A549 (cell line): ENCODE results near the gene TMEM139. TPM values are rescaled to one million over a fixed set of nuclear protein-coding genes. Genes with fewer than 3 reads are reported as not detected.
A peak's percentile ranks its signal among the peaks of the same experiment; 100 is the strongest.

ENCODE experiments used
- ATOH8 ChIP-seq: fragments of 250-450 bp; sonication (Bioruptor Pico); IDR thresholded peaks from 2 replicates; pipeline ENCODE4 v1.5.0; 2020; ENCODE audit warnings: low read depth, mild to moderate bottlenecking, moderate library complexity
- CBX8 ChIP-seq: fragments of 200-600 bp; sonication (generic); IDR thresholded peaks from 2 replicates; pipeline ENCODE4 v1.6.1; 2016
- E2F6 ChIP-seq: IDR thresholded peaks from 2 replicates; pipeline ENCODE4 v1.6.1; 2012; ENCODE audit warnings: low read depth, borderline replicate concordance
- ELK1 ChIP-seq: fragments of 150-350 bp; IDR thresholded peaks from 2 replicates; pipeline ENCODE4 v1.6.1; 2014; ENCODE audit warnings: low read depth, mild to moderate bottlenecking, low read length
- FOSB ChIP-seq: fragments of 250-450 bp; sonication (Bioruptor Pico); IDR thresholded peaks from 2 replicates; pipeline ENCODE4 v1.5.0; 2020; ENCODE audit warnings: mild to moderate bottlenecking, moderate library complexity
- HDAC2 ChIP-seq: fragments of 200-600 bp; sonication (generic); IDR thresholded peaks from 2 replicates; pipeline ENCODE4 v1.6.1; 2016
- HMGXB4 ChIP-seq: fragments of 250-450 bp; sonication (Bioruptor Pico); IDR thresholded peaks from 2 replicates; pipeline ENCODE4 v1.5.0; 2021; ENCODE audit warnings: mild to moderate bottlenecking, moderate library complexity, borderline replicate concordance
- HOXA7 ChIP-seq: fragments of 250-450 bp; sonication (Bioruptor Pico); IDR thresholded peaks from 2 replicates; pipeline ENCODE4 v1.5.0; 2020; ENCODE audit warnings: mild to moderate bottlenecking, moderate library complexity
- KDM5A ChIP-seq: fragments of 200-600 bp; sonication (generic); IDR thresholded peaks from 2 replicates; pipeline ENCODE4 v1.6.1; 2016; ENCODE audit warnings: antibody characterized with exemption, mild to moderate bottlenecking
- MAFK ChIP-seq: fragments of 450-650 bp; IDR thresholded peaks from 2 replicates; pipeline ENCODE4 v1.6.1; 2014; ENCODE audit not compliant: partially characterized antibody
- MAX ChIP-seq: IDR thresholded peaks from 2 replicates; pipeline ENCODE4 v1.6.1; 2012
- MAZ ChIP-seq: fragments of 150-350 bp; IDR thresholded peaks from 2 replicates; pipeline ENCODE4 v1.6.1; 2014; ENCODE audit warnings: antibody characterized with exemption, low read depth, low read length, borderline replicate concordance
- NFE2L2 ChIP-seq: fragments of 150-350 bp; conservative IDR thresholded peaks from 2 replicates; pipeline ENCODE4 v1.6.1; 2014; ENCODE audit warnings: low read length
- NR3C1 ChIP-seq: fragments of >200 bp; sonication (Bioruptor Twin); formaldehyde crosslinking; IDR thresholded peaks from 3 replicates; pipeline ENCODE4 v1.6.1; 2017
- PBX3 ChIP-seq: IDR thresholded peaks from 2 replicates; pipeline ENCODE4 v1.6.1; 2012
- PHF8 ChIP-seq: fragments of 200-600 bp; sonication (generic); IDR thresholded peaks from 2 replicates; pipeline ENCODE4 v1.6.1; 2016; ENCODE audit warnings: low read depth, mild to moderate bottlenecking, antibody characterized with exemption, moderate library complexity, borderline replicate concordance
- POLR2AphosphoS2 ChIP-seq: conservative IDR thresholded peaks from 2 replicates; pipeline ENCODE4 v1.6.1; 2012; ENCODE audit warnings: low read length, improper control_type of control experiment, inconsistent platforms
- RARB ChIP-seq: fragments of 250-450 bp; sonication (Bioruptor Pico); IDR thresholded peaks from 2 replicates; pipeline ENCODE4 v1.8.0; 2021; ENCODE audit warnings: mild to moderate bottlenecking, moderate library complexity
- RNF2 ChIP-seq: fragments of 200-600 bp; sonication (generic); IDR thresholded peaks from 2 replicates; pipeline ENCODE4 v1.6.1; 2016; ENCODE audit warnings: low read depth, mild to moderate bottlenecking, antibody characterized with exemption, moderate library complexity, borderline replicate concordance
- SMC3 ChIP-seq: fragments of >200 bp; sonication (Bioruptor Twin); formaldehyde crosslinking; IDR thresholded peaks from 3 replicates; pipeline ENCODE4 v1.6.1; 2018; ENCODE audit warnings: inconsistent platforms
- ZC3H11A ChIP-seq: fragments of 450-650 bp; IDR thresholded peaks from 2 replicates; pipeline ENCODE4 v1.6.1; 2014; ENCODE audit warnings: antibody characterized with exemption, mild to moderate bottlenecking
- ZFP36 ChIP-seq: fragments of 450-650 bp; IDR thresholded peaks from 2 replicates; pipeline ENCODE4 v1.6.1; 2014; ENCODE audit warnings: borderline replicate concordance; ENCODE audit not compliant: partially characterized antibody
- ZNF302 ChIP-seq: fragments of 250-450 bp; sonication (Bioruptor Pico); IDR thresholded peaks from 2 replicates; pipeline ENCODE4 v1.9.0; 2021; ENCODE audit warnings: inconsistent platforms, mild to moderate bottlenecking, moderate library complexity
- polyA plus RNA-seq, 4 experiments: library from polyadenylated mRNA; depleted of rRNA in 3 of 4; stranded (reverse); fragments of >200 nt; fragmentation: RNase III in 1 of 4; extraction: RNeasy Plus Mini Kit Qiagen cat#74134 plus additional on column Dnase treatment in 1 of 4; gene quantifications; 2 replicates in 3 of 4; 3 replicates in 1 of 4; pipeline ENCODE4 v1.2.3, GENCODE V29; 2011 to 2017

The TMEM139 gene
- polyA plus RNA-seq, 2 of the 4 experiments (the other 2 are of a cell fraction) = 0.37 to 0.65 TPM

- TF ChIP-seq NFE2L2 (no peak), PHF8 (peak; percentile 87), SMC3 (no peak), ZFP36 (no peak), HDAC2 (no peak), PBX3 (no peak), ATOH8 (CRISPR knock-in tag) (no peak), ZNF302 (CRISPR knock-in tag) (no peak), ZC3H11A (no peak), MAX (peak; percentile 98), NR3C1 (no peak), HMGXB4 (CRISPR knock-in tag) (no peak), CBX8 (no peak), KDM5A (0 out of 2 replicates have a peak, but pooled peaks have one; percentile 44), POLR2AphosphoS2 (no peak), MAZ (no peak), FOSB (CRISPR knock-in tag) (0 out of 2 replicates have a peak, but pooled peaks have one; percentile 41), RARB (CRISPR knock-in tag) (no peak), E2F6 (peak; percentile 100), RNF2 (no peak; the same call in 1 of the 2 replicates), HOXA7 (CRISPR knock-in tag) (no peak), ELK1 (no peak), MAFK (no peak)
Observed at GRCh38 chr7:143287935-143288826, 3.4 kb downstream of the TMEM139 start, which contains the start of gene CASP2 (continued).
